Endodermal cell (in vitro differentiated cells): Measurements from ENCODE around the gene HSP90AB1. TPM values are rescaled to one million over a fixed set of nuclear protein-coding genes. Genes with fewer than 3 reads are reported as not detected.
"Not testable (repeated sequence)": the region's sequence is repeated elsewhere in the genome, so short reads cannot be mapped to it uniquely, and the experiment has no call there.

ENCODE experiments used
- DNase-seq: peaks from one replicate; pipeline ENCODE4 v3.0.0-alpha.2; 2017
- H3K27ac ChIP-seq: 2 replicates; pipeline ENCODE4 v1.5.1; 2013; ENCODE audit warnings: mild to moderate bottlenecking, low read depth, low read length, moderate library complexity
- H3K27me3 ChIP-seq: 2 replicates; pipeline ENCODE4 v1.6.1; 2013; ENCODE audit warnings: mild to moderate bottlenecking, low read length, moderate library complexity; ENCODE audit not compliant: insufficient read depth, control insufficient read depth, poor library complexity, severe bottlenecking
- H3K36me3 ChIP-seq: 2 replicates; pipeline ENCODE4 v1.7.0; 2013; ENCODE audit warnings: mild to moderate bottlenecking, low read length, moderate library complexity; ENCODE audit not compliant: control insufficient read depth, insufficient read depth
- H3K4me1 ChIP-seq: one replicate; pipeline ENCODE4 v1.7.0; 2013; ENCODE audit warnings: low read length; ENCODE audit not compliant: control insufficient read depth, insufficient read depth
- H3K4me3 ChIP-seq: 2 replicates; pipeline ENCODE4 v1.5.1; 2013; ENCODE audit warnings: mild to moderate bottlenecking, low read length, moderate library complexity
- H3K9ac ChIP-seq: 2 replicates; pipeline ENCODE4 v1.6.1; 2013; ENCODE audit warnings: mild to moderate bottlenecking, low read length, moderate library complexity; ENCODE audit not compliant: poor library complexity, severe bottlenecking; ENCODE audit errors: extremely low read depth
- H3K9me3 ChIP-seq: 2 replicates; pipeline ENCODE4 v1.6.1; 2013; ENCODE audit warnings: mild to moderate bottlenecking, low read length, moderate library complexity; ENCODE audit not compliant: control insufficient read depth
- H3K27ac Mint-ChIP-seq: 2 replicates; pipeline ENCODE4 v1.8.0; 2020; ENCODE audit warnings: mixed read lengths
- H3K27me3 Mint-ChIP-seq: 2 replicates; pipeline ENCODE4 v1.8.0; 2021; ENCODE audit warnings: mild to moderate bottlenecking, mixed read lengths; ENCODE audit not compliant: insufficient read depth
- H3K36me3 Mint-ChIP-seq: 2 replicates; pipeline ENCODE4 v1.8.0; 2020; ENCODE audit warnings: low read depth, mixed read lengths
- H3K4me1 Mint-ChIP-seq: 2 replicates; pipeline ENCODE4 v1.8.0; 2020; ENCODE audit warnings: mixed read lengths
- H3K4me3 Mint-ChIP-seq: 2 replicates; pipeline ENCODE4 v1.8.0; 2020; ENCODE audit warnings: mild to moderate bottlenecking, moderate library complexity, mixed read lengths
- H3K9me3 Mint-ChIP-seq: 2 replicates; pipeline ENCODE4 v1.8.0; 2020; ENCODE audit warnings: mild to moderate bottlenecking, mixed read lengths
- CTCF ChIP-seq: fragments of 200-600 bp; sonication (generic); conservative IDR thresholded peaks from 2 replicates; pipeline ENCODE4 v1.5.0; 2021; ENCODE audit warnings: antibody characterized with exemption, mild to moderate bottlenecking
- WGBS, 2 experiments: methylation state at CpG; one replicate each; pipeline versions ENCODE4 v1.1.5 to v1.1.7; 2013; ENCODE audit warnings: missing lambda C conversion rate in 2 of 2, mixed read lengths in 1 of 2; ENCODE audit not compliant: insufficient coverage in 1 of 2, insufficient read length in 1 of 2; 5-methylcytosine and 5-hydroxymethylcytosine counted together
- total RNA-seq, 2 donors: library from RNA; stranded (reverse); fragmentation: NEBNext Ultra II Directional in 1 of 2; extraction: Animal tissue kit (Norgen Biotek cat#: 25700) in 1 of 2; gene quantifications; 2 replicates in 1 of 2; 3 replicates in 1 of 2; pipeline ENCODE4 v1.2.1, GENCODE V29; 2021

The HSP90AB1 gene
- total RNA-seq, 2 donors from 2014 or later: 1,356 to 1,422 TPM

GRCh38 chr6:44228836-44229235 is 18.1 kb upstream of the HSP90AB1 start:
- DNase-seq: no peak
- peak overlapping the region; percentile 40 for H3K27ac Mint-ChIP-seq
- WGBS, 2 experiments: 77 to 82% methylated on average over 4 to 5 of the region's 5 CpGs
- Histone ChIP-seq H3K27ac (no peak overlapping the region), H3K36me3 (peaks cover 13% of the 10 kb centered on the region), H3K9me3 (no peaks in the 10 kb centered on the region), H3K4me1 (peaks cover 14% of the 10 kb centered on the region), H3K9ac (no peak overlapping the region), H3K4me3 (no peak overlapping the region), H3K27me3 (no peaks in the 10 kb centered on the region)
- no peaks in the 10 kb centered on the region for H3K9me3 Mint-ChIP-seq
- peaks cover 43% of the 10 kb centered on the region for H3K36me3 Mint-ChIP-seq
- peaks cover 31% of the 10 kb centered on the region for H3K4me1 Mint-ChIP-seq
- no peaks in the 10 kb centered on the region for H3K27me3 Mint-ChIP-seq
- H3K4me3 Mint-ChIP-seq: no peak overlapping the region
- TF ChIP-seq CTCF: no peak

GRCh38 chr6:44229376-44230033 is 17.4 kb upstream of the HSP90AB1 start:
- peaks cover 13% of the 10 kb centered on the region for H3K36me3 ChIP-seq
- H3K27me3 ChIP-seq: no peaks in the 10 kb centered on the region
- no peak for TF ChIP-seq CTCF
- H3K4me3 Mint-ChIP-seq: no peak overlapping the region
- 93 to 98% methylated on average over 10 to 11 of the region's 11 CpGs for WGBS, 2 experiments
- H3K4me1 ChIP-seq: peaks cover 16% of the 10 kb centered on the region
- H3K36me3 Mint-ChIP-seq: peaks cover 45% of the 10 kb centered on the region
- no peak overlapping the region for H3K27ac ChIP-seq
- peaks cover 34% of the 10 kb centered on the region for H3K4me1 Mint-ChIP-seq
- H3K27ac Mint-ChIP-seq: no peak overlapping the region
- no peak overlapping the region for H3K9ac ChIP-seq
- H3K4me3 ChIP-seq: no peak overlapping the region
- no peaks in the 10 kb centered on the region for H3K9me3 ChIP-seq
- no peaks in the 10 kb centered on the region for H3K27me3 Mint-ChIP-seq
- no peak for DNase-seq
- no peaks in the 10 kb centered on the region for H3K9me3 Mint-ChIP-seq

GRCh38 chr6:44230034-44230675 is 16.7 kb upstream of the HSP90AB1 start:
- Mint-ChIP-seq H3K27me3 (no peaks in the 10 kb centered on the region), H3K36me3 (peaks cover 45% of the 10 kb centered on the region), H3K9me3 (no peaks in the 10 kb centered on the region), H3K4me3 (no peak overlapping the region), H3K27ac (no peak overlapping the region), H3K4me1 (peaks cover 34% of the 10 kb centered on the region)
- H3K27ac ChIP-seq: no peak overlapping the region
- no peak for DNase-seq
- H3K36me3 ChIP-seq: peaks cover 13% of the 10 kb centered on the region
- TF ChIP-seq CTCF: no peak
- H3K9ac ChIP-seq: no peak overlapping the region
- 89 to 100% methylated on average over 1 to 8 of the region's 10 CpGs for whole genome bisulfite sequencing, 2 experiments
- H3K9me3 ChIP-seq: no peaks in the 10 kb centered on the region
- no peaks in the 10 kb centered on the region for H3K27me3 ChIP-seq
- H3K4me3 ChIP-seq: no peak overlapping the region
- H3K4me1 ChIP-seq: peaks cover 14% of the 10 kb centered on the region

- 90 to 96% methylated on average over 7 to 9 of the region's 9 CpGs for WGBS, 2 experiments
- not testable (repeated sequence) for H3K4me1 ChIP-seq, H3K9me3 Mint-ChIP-seq, H3K4me3 Mint-ChIP-seq, H3K9ac ChIP-seq, H3K27me3 ChIP-seq, H3K27ac Mint-ChIP-seq, H3K27me3 Mint-ChIP-seq, H3K9me3 ChIP-seq, DNase-seq, H3K4me3 ChIP-seq, H3K27ac ChIP-seq
- H3K36me3 ChIP-seq: peaks cover 13% of the 10 kb centered on the region
- H3K4me1 Mint-ChIP-seq: peaks cover 27% of the 10 kb centered on the region
- peaks cover 48% of the 10 kb centered on the region for H3K36me3 Mint-ChIP-seq
These were observed 15.5 kb upstream of the HSP90AB1 start for GRCh38 chr6:44231426-44231825.
